Midbrain (tissue), 1 donor: ENCODE measurements around the gene SEMA4D.

Experiments used
- DNase-seq: peaks from one replicate; lab custom pipeline; 2025; lab: John Stamatoyannopoulos, UW

Gene SEMA4D

GRCh38 chr9:89412951-89413350 lies 85.0 kb downstream of the SEMA4D start:
- no peak for DNase-seq

GRCh38 chr9:89412541-89412940 lies 85.4 kb downstream of the SEMA4D start:
- no peak for DNase-seq

- no peak for DNase-seq
Observed at GRCh38 chr9:89411759-89412158, 86.2 kb downstream of the SEMA4D start.

GRCh38 chr9:89410641-89411350 lies 87.1 kb downstream of the SEMA4D start:
- DNase-seq: peak; percentile 21

GRCh38 chr9:89410022-89410421 lies 87.9 kb downstream of the SEMA4D start:
- no peak for DNase-seq

- no peak for DNase-seq
Observed at GRCh38 chr9:89409466-89409865, 88.4 kb downstream of the SEMA4D start.

- DNase-seq: no peak
Observed at GRCh38 chr9:89408628-89409101, 89.2 kb downstream of the SEMA4D start.

GRCh38 chr9:89407070-89407469 lies 90.8 kb downstream of the SEMA4D start:
- no peak for DNase-seq

- peak; percentile 38 for DNase-seq
Observed at GRCh38 chr9:89405826-89406225, 92.1 kb downstream of the SEMA4D start.

- DNase-seq: no peak
Observed at GRCh38 chr9:89404074-89404473, 93.8 kb downstream of the SEMA4D start.

GRCh38 chr9:89402695-89403427 lies 95.1 kb downstream of the SEMA4D start:
- no peak for DNase-seq

GRCh38 chr9:89400403-89401116 lies 97.4 kb downstream of the SEMA4D start:
- peak; percentile 44 for DNase-seq

GRCh38 chr9:89398621-89399020 lies 99.3 kb downstream of the SEMA4D start:
- no peak for DNase-seq

GRCh38 chr9:89397471-89397870 lies 100.4 kb downstream of the SEMA4D start:
- DNase-seq: no peak

- DNase-seq: no peak
Observed at GRCh38 chr9:89395931-89396710, 101.8 kb downstream of the SEMA4D start.

GRCh38 chr9:89394412-89394811 lies 103.5 kb downstream of the SEMA4D start:
- DNase-seq: no peak

- no peak for DNase-seq
Observed at GRCh38 chr9:89391585-89391984, 106.3 kb downstream of the SEMA4D start.

- DNase-seq: no peak
Observed at GRCh38 chr9:89390578-89391116, 107.3 kb downstream of the SEMA4D start.

GRCh38 chr9:89390068-89390555 lies 107.8 kb downstream of the SEMA4D start:
- DNase-seq: no peak

GRCh38 chr9:89388868-89389177 lies 109.1 kb downstream of the SEMA4D start:
- DNase-seq: no peak

- peak; percentile 65 for DNase-seq
Observed at GRCh38 chr9:89388084-89388867, 109.6 kb downstream of the SEMA4D start.
